WTC11 (cell line): ENCODE measurements around the gene LUM. TPM values are rescaled to one million over a fixed set of nuclear protein-coding genes. Genes with fewer than 3 reads are reported as not detected.

Experiments used
- ATAC-seq: fragments of 200-7000 bp; cut with Tn5 transposase; 2 replicates; pipeline ENCODE4 v1.10.0; 2021; ENCODE audit warnings: mild to moderate bottlenecking, moderate library complexity
- CTCF ChIA-PET: fragments of 300-600 bp; sonication (Branson Sonifier 250); formaldehyde crosslinking; loops from one replicate; lab custom pipeline; 2021; ENCODE audit warnings: antibody characterized with exemption; lab: Charles Lee
- POLR2A ChIA-PET: fragments of 350-600 bp; sonication (Branson Sonifier 250); formaldehyde crosslinking; loops from one replicate; lab custom pipeline; 2021; ENCODE audit warnings: antibody characterized with exemption; lab: Charles Lee
- DNase-seq: peaks from one replicate; pipeline ENCODE4 v3.0.0; 2021; ENCODE audit warnings: low spot score
- H3K27ac Mint-ChIP-seq: 2 replicates; pipeline ENCODE4 v1.8.0; 2021; ENCODE audit warnings: mixed read lengths
- H3K27me3 Mint-ChIP-seq: 2 replicates; pipeline ENCODE4 v1.8.0; 2021; ENCODE audit warnings: low read depth, mild to moderate bottlenecking, moderate library complexity, mixed read lengths
- H3K36me3 Mint-ChIP-seq: 2 replicates; pipeline ENCODE4 v1.8.0; 2021; ENCODE audit warnings: mixed read lengths
- H3K4me1 Mint-ChIP-seq: 2 replicates; pipeline ENCODE4 v1.8.0; 2022; ENCODE audit warnings: mixed read lengths
- H3K4me3 Mint-ChIP-seq: 2 replicates; pipeline ENCODE4 v1.8.0; 2021; ENCODE audit warnings: mild to moderate bottlenecking, moderate library complexity, mixed read lengths
- H3K9me3 Mint-ChIP-seq: 2 replicates; pipeline ENCODE4 v1.8.0; 2021; ENCODE audit warnings: mixed read lengths
- CREM ChIP-seq: sonication (generic); formaldehyde crosslinking; IDR thresholded peaks from 2 replicates; pipeline ENCODE4 v1.8.1; 2022; ENCODE audit warnings: mild to moderate bottlenecking, missing genetic modification reagents, moderate library complexity
- ETV6 ChIP-seq: sonication (generic); formaldehyde crosslinking; IDR thresholded peaks from 2 replicates; pipeline ENCODE4 v1.8.1; 2022; ENCODE audit warnings: mild to moderate bottlenecking, missing genetic modification reagents
- GRHL2 ChIP-seq: fragments of 250-450 bp; sonication (Bioruptor Pico); IDR thresholded peaks from 2 replicates; pipeline ENCODE4 v1.8.0; 2022; ENCODE audit warnings: mild to moderate bottlenecking, moderate library complexity; ENCODE audit not compliant: insufficient replicate concordance, severe bottlenecking
- KAT7 ChIP-seq: sonication (generic); formaldehyde crosslinking; IDR thresholded peaks from 2 replicates; pipeline ENCODE4 v1.8.1; 2023; ENCODE audit warnings: missing genetic modification reagents, mild to moderate bottlenecking, borderline replicate concordance
- RORB ChIP-seq: fragments of 250-450 bp; sonication (Bioruptor Pico); IDR thresholded peaks from 2 replicates; pipeline ENCODE4 v1.9.0; 2021; ENCODE audit warnings: mild to moderate bottlenecking
- TCF7 ChIP-seq: sonication (generic); formaldehyde crosslinking; IDR thresholded peaks from 2 replicates; pipeline ENCODE4 v1.8.0; 2022; ENCODE audit warnings: mild to moderate bottlenecking, low read depth, missing genetic modification reagents, moderate library complexity
- TP53 ChIP-seq: sonication (generic); formaldehyde crosslinking; IDR thresholded peaks from 2 replicates; pipeline ENCODE4 v1.8.1; 2023; ENCODE audit warnings: mild to moderate bottlenecking, missing genetic modification reagents
- ZNF416 ChIP-seq: fragments of 250-450 bp; sonication (Bioruptor Pico); IDR thresholded peaks from 2 replicates; pipeline ENCODE4 v1.9.0; 2021; ENCODE audit warnings: mild to moderate bottlenecking, inconsistent platforms
- total RNA-seq: library from RNA; stranded (reverse); gene quantifications from 3 replicates; pipeline ENCODE4 v1.2.3, GENCODE V29; 2021
- TF ChIP-seq, protein P1 (sequence below): fragments of 250-450 bp; sonication (Bioruptor Pico); IDR thresholded peaks from 2 replicates; pipeline ENCODE4 v1.9.0; 2021; ENCODE audit warnings: mild to moderate bottlenecking
- TF ChIP-seq, protein P2 (sequence below): sonication (generic); formaldehyde crosslinking; IDR thresholded peaks from 2 replicates; pipeline ENCODE4 v1.8.1; 2022; ENCODE audit warnings: low read depth, missing genetic modification reagents, borderline replicate concordance
- TF ChIP-seq, protein P3 (sequence below): fragments of 200-600 bp; IDR thresholded peaks from 2 replicates; pipeline ENCODE4 v1.8.0; 2022; ENCODE audit warnings: antibody characterized with exemption
- TF ChIP-seq, protein P4 (sequence below): sonication (generic); formaldehyde crosslinking; IDR thresholded peaks from 2 replicates; pipeline ENCODE4 v1.8.1; 2023; ENCODE audit warnings: mild to moderate bottlenecking, missing genetic modification reagents
- TF ChIP-seq, protein P5 (sequence below): sonication (generic); formaldehyde crosslinking; IDR thresholded peaks from 2 replicates; pipeline ENCODE4 v1.8.1; 2023; ENCODE audit warnings: mild to moderate bottlenecking, missing genetic modification reagents
- TF ChIP-seq, protein P6 (sequence below): sonication (generic); formaldehyde crosslinking; IDR thresholded peaks from 2 replicates; pipeline ENCODE4 v1.8.0; 2023; ENCODE audit warnings: missing genetic modification reagents
- TF ChIP-seq, protein P7 (sequence below): sonication (generic); formaldehyde crosslinking; IDR thresholded peaks from 2 replicates; pipeline ENCODE4 v1.8.1; 2023; ENCODE audit warnings: mild to moderate bottlenecking, missing genetic modification reagents, borderline replicate concordance
- TF ChIP-seq, protein P8 (sequence below): sonication (generic); formaldehyde crosslinking; IDR thresholded peaks from 2 replicates; pipeline ENCODE4 v1.8.1; 2023; ENCODE audit warnings: mild to moderate bottlenecking, missing genetic modification reagents, moderate library complexity
- TF ChIP-seq, protein P9 (sequence below): sonication (generic); formaldehyde crosslinking; IDR thresholded peaks from 2 replicates; pipeline ENCODE4 v1.8.0; 2022; ENCODE audit warnings: mild to moderate bottlenecking, missing genetic modification reagents

LUM gene
- total RNA-seq, 1 experiment from 2014 or later, result 0.28 TPM

DNA sequence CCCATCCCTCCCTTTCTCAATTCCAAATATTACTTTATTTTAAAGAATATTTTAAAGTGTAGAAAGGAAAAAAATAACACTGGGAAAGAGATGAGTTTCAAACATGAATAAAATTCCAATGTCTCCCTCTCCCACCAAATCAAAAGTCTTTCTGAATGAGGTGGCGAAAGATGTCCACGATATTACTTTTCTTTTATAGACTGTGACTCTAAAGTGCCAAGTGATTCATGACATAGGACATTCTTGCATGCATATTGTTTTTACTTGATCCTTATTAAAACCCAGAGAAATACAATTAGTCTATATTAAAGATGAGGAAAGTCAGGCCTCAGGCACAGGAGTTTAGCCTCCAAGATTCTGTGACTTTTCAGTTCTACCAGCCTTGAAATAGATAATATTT is 16.0 kb upstream of the LUM start (continued):
- TF ChIP-seq, protein P1, sequence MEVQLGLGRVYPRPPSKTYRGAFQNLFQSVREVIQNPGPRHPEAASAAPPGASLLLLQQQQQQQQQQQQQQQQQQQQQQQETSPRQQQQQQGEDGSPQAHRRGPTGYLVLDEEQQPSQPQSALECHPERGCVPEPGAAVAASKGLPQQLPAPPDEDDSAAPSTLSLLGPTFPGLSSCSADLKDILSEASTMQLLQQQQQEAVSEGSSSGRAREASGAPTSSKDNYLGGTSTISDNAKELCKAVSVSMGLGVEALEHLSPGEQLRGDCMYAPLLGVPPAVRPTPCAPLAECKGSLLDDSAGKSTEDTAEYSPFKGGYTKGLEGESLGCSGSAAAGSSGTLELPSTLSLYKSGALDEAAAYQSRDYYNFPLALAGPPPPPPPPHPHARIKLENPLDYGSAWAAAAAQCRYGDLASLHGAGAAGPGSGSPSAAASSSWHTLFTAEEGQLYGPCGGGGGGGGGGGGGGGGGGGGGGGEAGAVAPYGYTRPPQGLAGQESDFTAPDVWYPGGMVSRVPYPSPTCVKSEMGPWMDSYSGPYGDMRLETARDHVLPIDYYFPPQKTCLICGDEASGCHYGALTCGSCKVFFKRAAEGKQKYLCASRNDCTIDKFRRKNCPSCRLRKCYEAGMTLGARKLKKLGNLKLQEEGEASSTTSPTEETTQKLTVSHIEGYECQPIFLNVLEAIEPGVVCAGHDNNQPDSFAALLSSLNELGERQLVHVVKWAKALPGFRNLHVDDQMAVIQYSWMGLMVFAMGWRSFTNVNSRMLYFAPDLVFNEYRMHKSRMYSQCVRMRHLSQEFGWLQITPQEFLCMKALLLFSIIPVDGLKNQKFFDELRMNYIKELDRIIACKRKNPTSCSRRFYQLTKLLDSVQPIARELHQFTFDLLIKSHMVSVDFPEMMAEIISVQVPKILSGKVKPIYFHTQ (CRISPR knock-in tag), result no peak
- TF ChIP-seq CREM (CRISPR knock-in tag), result no peak
- no peak for TF ChIP-seq TP53 (CRISPR knock-in tag)
- no peak for TF ChIP-seq RORB (CRISPR knock-in tag)
- TF ChIP-seq, protein P2, sequence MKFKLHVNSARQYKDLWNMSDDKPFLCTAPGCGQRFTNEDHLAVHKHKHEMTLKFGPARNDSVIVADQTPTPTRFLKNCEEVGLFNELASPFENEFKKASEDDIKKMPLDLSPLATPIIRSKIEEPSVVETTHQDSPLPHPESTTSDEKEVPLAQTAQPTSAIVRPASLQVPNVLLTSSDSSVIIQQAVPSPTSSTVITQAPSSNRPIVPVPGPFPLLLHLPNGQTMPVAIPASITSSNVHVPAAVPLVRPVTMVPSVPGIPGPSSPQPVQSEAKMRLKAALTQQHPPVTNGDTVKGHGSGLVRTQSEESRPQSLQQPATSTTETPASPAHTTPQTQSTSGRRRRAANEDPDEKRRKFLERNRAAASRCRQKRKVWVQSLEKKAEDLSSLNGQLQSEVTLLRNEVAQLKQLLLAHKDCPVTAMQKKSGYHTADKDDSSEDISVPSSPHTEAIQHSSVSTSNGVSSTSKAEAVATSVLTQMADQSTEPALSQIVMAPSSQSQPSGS, result no peak

DNA sequence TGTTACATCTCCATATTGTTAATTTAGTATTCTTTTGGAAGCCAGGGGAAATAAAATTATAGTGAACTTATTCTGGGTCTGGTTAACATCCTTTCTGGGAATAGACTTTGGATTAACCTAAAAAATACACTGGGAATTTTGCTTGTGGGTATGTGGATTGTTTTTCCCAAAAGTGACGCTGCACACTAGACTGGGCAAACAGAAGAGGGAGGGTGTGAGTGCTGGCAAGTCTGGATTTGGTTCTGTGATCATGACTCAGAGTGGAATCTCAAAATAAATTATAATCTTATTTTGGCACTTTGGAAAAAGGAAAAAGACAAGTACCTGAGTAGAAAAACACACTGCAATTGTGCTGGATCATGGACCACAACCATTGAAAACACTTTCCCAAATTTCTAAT is 15.2 kb upstream of the LUM start:
- Mint-ChIP-seq H3K27ac (no peak overlapping the region), H3K36me3 (no peaks in the 10 kb centered on the region), H3K9me3 (no peaks in the 10 kb centered on the region), H3K4me3 (no peak overlapping the region), H3K4me1 (no peaks in the 10 kb centered on the region), H3K27me3 (no peaks in the 10 kb centered on the region)
- DNase-seq (no peak), ATAC-seq (no peak)
- ChIA-PET POLR2A (no interaction called here), CTCF (no interaction called here)
- TF ChIP-seq, protein P3, sequence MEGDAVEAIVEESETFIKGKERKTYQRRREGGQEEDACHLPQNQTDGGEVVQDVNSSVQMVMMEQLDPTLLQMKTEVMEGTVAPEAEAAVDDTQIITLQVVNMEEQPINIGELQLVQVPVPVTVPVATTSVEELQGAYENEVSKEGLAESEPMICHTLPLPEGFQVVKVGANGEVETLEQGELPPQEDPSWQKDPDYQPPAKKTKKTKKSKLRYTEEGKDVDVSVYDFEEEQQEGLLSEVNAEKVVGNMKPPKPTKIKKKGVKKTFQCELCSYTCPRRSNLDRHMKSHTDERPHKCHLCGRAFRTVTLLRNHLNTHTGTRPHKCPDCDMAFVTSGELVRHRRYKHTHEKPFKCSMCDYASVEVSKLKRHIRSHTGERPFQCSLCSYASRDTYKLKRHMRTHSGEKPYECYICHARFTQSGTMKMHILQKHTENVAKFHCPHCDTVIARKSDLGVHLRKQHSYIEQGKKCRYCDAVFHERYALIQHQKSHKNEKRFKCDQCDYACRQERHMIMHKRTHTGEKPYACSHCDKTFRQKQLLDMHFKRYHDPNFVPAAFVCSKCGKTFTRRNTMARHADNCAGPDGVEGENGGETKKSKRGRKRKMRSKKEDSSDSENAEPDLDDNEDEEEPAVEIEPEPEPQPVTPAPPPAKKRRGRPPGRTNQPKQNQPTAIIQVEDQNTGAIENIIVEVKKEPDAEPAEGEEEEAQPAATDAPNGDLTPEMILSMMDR, result no peak
- TF ChIP-seq, protein P4, sequence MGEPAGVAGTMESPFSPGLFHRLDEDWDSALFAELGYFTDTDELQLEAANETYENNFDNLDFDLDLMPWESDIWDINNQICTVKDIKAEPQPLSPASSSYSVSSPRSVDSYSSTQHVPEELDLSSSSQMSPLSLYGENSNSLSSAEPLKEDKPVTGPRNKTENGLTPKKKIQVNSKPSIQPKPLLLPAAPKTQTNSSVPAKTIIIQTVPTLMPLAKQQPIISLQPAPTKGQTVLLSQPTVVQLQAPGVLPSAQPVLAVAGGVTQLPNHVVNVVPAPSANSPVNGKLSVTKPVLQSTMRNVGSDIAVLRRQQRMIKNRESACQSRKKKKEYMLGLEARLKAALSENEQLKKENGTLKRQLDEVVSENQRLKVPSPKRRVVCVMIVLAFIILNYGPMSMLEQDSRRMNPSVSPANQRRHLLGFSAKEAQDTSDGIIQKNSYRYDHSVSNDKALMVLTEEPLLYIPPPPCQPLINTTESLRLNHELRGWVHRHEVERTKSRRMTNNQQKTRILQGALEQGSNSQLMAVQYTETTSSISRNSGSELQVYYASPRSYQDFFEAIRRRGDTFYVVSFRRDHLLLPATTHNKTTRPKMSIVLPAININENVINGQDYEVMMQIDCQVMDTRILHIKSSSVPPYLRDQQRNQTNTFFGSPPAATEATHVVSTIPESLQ (CRISPR knock-in tag), result no peak
- TF ChIP-seq KAT7 (CRISPR knock-in tag) (no peak), GRHL2 (CRISPR knock-in tag) (no peak), CREM (CRISPR knock-in tag) (no peak), ZNF416 (CRISPR knock-in tag) (no peak), TCF7 (CRISPR knock-in tag) (no peak), ETV6 (no peak)
- TF ChIP-seq, protein P5, sequence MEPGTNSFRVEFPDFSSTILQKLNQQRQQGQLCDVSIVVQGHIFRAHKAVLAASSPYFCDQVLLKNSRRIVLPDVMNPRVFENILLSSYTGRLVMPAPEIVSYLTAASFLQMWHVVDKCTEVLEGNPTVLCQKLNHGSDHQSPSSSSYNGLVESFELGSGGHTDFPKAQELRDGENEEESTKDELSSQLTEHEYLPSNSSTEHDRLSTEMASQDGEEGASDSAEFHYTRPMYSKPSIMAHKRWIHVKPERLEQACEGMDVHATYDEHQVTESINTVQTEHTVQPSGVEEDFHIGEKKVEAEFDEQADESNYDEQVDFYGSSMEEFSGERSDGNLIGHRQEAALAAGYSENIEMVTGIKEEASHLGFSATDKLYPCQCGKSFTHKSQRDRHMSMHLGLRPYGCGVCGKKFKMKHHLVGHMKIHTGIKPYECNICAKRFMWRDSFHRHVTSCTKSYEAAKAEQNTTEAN, result no peak
- TF ChIP-seq, protein P6, sequence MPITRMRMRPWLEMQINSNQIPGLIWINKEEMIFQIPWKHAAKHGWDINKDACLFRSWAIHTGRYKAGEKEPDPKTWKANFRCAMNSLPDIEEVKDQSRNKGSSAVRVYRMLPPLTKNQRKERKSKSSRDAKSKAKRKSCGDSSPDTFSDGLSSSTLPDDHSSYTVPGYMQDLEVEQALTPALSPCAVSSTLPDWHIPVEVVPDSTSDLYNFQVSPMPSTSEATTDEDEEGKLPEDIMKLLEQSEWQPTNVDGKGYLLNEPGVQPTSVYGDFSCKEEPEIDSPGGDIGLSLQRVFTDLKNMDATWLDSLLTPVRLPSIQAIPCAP (CRISPR knock-in tag), result no peak
- TF ChIP-seq, protein P7, sequence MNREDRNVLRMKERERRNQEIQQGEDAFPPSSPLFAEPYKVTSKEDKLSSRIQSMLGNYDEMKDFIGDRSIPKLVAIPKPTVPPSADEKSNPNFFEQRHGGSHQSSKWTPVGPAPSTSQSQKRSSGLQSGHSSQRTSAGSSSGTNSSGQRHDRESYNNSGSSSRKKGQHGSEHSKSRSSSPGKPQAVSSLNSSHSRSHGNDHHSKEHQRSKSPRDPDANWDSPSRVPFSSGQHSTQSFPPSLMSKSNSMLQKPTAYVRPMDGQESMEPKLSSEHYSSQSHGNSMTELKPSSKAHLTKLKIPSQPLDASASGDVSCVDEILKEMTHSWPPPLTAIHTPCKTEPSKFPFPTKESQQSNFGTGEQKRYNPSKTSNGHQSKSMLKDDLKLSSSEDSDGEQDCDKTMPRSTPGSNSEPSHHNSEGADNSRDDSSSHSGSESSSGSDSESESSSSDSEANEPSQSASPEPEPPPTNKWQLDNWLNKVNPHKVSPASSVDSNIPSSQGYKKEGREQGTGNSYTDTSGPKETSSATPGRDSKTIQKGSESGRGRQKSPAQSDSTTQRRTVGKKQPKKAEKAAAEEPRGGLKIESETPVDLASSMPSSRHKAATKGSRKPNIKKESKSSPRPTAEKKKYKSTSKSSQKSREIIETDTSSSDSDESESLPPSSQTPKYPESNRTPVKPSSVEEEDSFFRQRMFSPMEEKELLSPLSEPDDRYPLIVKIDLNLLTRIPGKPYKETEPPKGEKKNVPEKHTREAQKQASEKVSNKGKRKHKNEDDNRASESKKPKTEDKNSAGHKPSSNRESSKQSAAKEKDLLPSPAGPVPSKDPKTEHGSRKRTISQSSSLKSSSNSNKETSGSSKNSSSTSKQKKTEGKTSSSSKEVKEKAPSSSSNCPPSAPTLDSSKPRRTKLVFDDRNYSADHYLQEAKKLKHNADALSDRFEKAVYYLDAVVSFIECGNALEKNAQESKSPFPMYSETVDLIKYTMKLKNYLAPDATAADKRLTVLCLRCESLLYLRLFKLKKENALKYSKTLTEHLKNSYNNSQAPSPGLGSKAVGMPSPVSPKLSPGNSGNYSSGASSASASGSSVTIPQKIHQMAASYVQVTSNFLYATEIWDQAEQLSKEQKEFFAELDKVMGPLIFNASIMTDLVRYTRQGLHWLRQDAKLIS (CRISPR knock-in tag), result no peak
- TF ChIP-seq, protein P8, sequence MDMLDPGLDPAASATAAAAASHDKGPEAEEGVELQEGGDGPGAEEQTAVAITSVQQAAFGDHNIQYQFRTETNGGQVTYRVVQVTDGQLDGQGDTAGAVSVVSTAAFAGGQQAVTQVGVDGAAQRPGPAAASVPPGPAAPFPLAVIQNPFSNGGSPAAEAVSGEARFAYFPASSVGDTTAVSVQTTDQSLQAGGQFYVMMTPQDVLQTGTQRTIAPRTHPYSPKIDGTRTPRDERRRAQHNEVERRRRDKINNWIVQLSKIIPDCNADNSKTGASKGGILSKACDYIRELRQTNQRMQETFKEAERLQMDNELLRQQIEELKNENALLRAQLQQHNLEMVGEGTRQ, result no peak
- TF ChIP-seq, protein P9, sequence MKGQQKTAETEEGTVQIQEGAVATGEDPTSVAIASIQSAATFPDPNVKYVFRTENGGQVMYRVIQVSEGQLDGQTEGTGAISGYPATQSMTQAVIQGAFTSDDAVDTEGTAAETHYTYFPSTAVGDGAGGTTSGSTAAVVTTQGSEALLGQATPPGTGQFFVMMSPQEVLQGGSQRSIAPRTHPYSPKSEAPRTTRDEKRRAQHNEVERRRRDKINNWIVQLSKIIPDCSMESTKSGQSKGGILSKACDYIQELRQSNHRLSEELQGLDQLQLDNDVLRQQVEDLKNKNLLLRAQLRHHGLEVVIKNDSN (CRISPR knock-in tag), result no peak
- TF ChIP-seq, protein P1 (CRISPR knock-in tag), result no peak
